Stomach (tissue), 4 donors: ENCODE measurements around the gene WDR54.

Source experiments
- EP300 ChIP-seq: sonication (generic); formaldehyde crosslinking; IDR thresholded peaks from one replicate; pipeline ENCODE4 v1.6.1; 2017; ENCODE audit warnings: antibody characterized with exemption
- TF ChIP-seq, protein P1 (sequence below), 7 experiments: fragments of 450-650 bp in 4 of 7; fragments of 200-600 bp in 3 of 7; sonication (generic) in 3 of 7; IDR thresholded peaks; one replicate each; pipeline ENCODE4 v1.5.1; 2016 to 2019; ENCODE audit warnings: antibody characterized with exemption in 7 of 7, control low read depth in 2 of 7, mild to moderate bottlenecking in 1 of 7

DNA sequence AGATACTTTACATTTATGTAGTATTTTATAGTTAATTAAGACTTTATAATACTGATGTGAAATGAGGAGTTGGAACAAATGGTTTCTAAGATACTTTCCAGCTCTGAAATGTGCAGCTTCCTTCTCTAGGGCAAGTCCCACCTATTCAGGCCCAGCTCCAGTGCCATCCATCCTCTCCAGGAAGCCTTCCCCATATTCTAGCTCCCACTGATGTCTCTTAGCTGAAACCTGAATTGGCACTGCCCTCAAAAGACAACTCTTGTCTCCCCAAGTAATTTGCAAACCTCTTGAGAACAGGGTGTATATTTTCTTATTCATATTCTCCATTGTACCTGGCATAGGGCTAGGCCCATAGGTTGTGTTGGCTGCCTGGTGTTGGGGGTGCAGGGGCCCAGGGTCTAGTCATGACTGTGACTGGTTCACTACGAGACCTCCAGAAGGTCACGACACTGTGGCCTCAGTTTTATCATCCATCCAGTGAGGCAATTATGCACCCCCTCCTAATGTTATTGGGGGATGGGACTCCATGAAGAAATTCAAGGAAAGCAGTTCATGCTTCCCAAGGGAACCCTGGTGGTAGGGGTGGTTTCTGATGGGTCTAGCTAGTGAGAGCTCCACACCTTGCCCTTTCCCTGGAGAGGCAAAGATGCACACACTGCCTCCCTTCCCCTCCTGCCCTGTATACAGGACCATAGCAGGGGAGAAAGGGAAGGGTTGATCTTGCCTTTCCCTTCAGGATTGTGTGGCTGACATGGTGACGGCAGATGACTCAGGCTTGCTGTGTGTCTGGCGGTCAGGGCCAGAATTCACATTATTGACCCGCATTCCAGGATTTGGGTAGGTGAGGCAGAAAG lies 2.8 kb downstream of the WDR54 start:
- TF ChIP-seq, protein P1, sequence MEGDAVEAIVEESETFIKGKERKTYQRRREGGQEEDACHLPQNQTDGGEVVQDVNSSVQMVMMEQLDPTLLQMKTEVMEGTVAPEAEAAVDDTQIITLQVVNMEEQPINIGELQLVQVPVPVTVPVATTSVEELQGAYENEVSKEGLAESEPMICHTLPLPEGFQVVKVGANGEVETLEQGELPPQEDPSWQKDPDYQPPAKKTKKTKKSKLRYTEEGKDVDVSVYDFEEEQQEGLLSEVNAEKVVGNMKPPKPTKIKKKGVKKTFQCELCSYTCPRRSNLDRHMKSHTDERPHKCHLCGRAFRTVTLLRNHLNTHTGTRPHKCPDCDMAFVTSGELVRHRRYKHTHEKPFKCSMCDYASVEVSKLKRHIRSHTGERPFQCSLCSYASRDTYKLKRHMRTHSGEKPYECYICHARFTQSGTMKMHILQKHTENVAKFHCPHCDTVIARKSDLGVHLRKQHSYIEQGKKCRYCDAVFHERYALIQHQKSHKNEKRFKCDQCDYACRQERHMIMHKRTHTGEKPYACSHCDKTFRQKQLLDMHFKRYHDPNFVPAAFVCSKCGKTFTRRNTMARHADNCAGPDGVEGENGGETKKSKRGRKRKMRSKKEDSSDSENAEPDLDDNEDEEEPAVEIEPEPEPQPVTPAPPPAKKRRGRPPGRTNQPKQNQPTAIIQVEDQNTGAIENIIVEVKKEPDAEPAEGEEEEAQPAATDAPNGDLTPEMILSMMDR (IDR thresholded peaks at IDR 0.05) = no peak
- no peak for TF ChIP-seq EP300
